HepG2 (cell line): ENCODE measurements around the gene ACBD6.

ENCODE experiments used
- ARID3A ChIP-seq: IDR thresholded peaks from 2 replicates; pipeline ENCODE4 v1.6.1; 2012; ENCODE audit warnings: low read depth, low read length, improper control_type of control experiment
- CTCF ChIP-seq: sonication (generic); formaldehyde crosslinking; IDR thresholded peaks from 2 replicates; pipeline ENCODE4 v1.5.0; 2020; ENCODE audit warnings: mild to moderate bottlenecking, missing genetic modification reagents, moderate library complexity
- KLF9 ChIP-seq: IDR thresholded peaks from 2 replicates; pipeline ENCODE4 v1.6.1; 2016; ENCODE audit warnings: low read depth
- POLR2A ChIP-seq, 2 experiments: IDR thresholded peaks; 2 replicates each; pipeline ENCODE4 v1.6.1; 2011; ENCODE audit warnings: low read depth in 2 of 2, low read length in 2 of 2, mild to moderate bottlenecking in 1 of 2, moderate library complexity in 1 of 2; ENCODE audit not compliant: insufficient read depth in 1 of 2
- SP2 ChIP-seq: sonication (generic); formaldehyde crosslinking; IDR thresholded peaks from 2 replicates; pipeline ENCODE4 v1.5.1; 2020; ENCODE audit warnings: mild to moderate bottlenecking, missing genetic modification reagents
- STAG1 ChIP-seq: sonication (generic); formaldehyde crosslinking; IDR thresholded peaks from 2 replicates; pipeline ENCODE4 v1.4.0; 2020; ENCODE audit warnings: missing genetic modification reagents
- USF2 ChIP-seq, 2 experiments: sonication (generic) in 1 of 2; formaldehyde crosslinking in 1 of 2; IDR thresholded peaks; 2 replicates each; pipeline versions ENCODE4 v1.5.1 to v1.6.1; 2011 to 2020; ENCODE audit warnings: borderline replicate concordance in 1 of 2, low read depth in 1 of 2, low read length in 1 of 2, mild to moderate bottlenecking in 1 of 2, missing genetic modification reagents in 1 of 2, moderate library complexity in 1 of 2
- ZNF382 ChIP-seq: sonication (generic); formaldehyde crosslinking; IDR thresholded peaks from 2 replicates; pipeline ENCODE4 v1.5.0; 2020; ENCODE audit warnings: missing genetic modification reagents, mild to moderate bottlenecking, borderline replicate concordance

GRCh38 chr1:180536821-180537372 is 34.5 kb upstream of the ACBD6 start:
- TF ChIP-seq STAG1 (CRISPR knock-in tag) (no peak), ZNF382 (CRISPR knock-in tag) (no peak), ARID3A (no peak), KLF9 (CRISPR knock-in tag) (no peak), POLR2A (IDR thresholded peaks at IDR 0.05; ENCODE audit: insufficient read depth in 1 of 2, low read depth in 2 of 2, low read length in 2 of 2) (no peak), CTCF (CRISPR knock-in tag) (no peak), USF2 (IDR thresholded peaks at IDR 0.05; ENCODE audit: low read depth, low read length) (no peak), USF2 (CRISPR knock-in tag; IDR thresholded peaks at IDR 0.05; ENCODE audit: borderline replicate concordance) (no peak), SP2 (no peak)
